SK-N-MC (cell line): ENCODE data around the gene TAF4B.
A peak's percentile ranks its signal among the peaks of the same experiment; 100 is the strongest.
"Not testable (repeated sequence)": the region's sequence is repeated elsewhere in the genome, so short reads cannot be mapped to it uniquely, and the experiment has no call there.

Source experiments
- DNase-seq: peaks from one replicate; pipeline ENCODE4 v3.0.0-alpha.2; 2011; ENCODE audit warnings: low read depth, low spot score
- H3K27ac ChIP-seq: fragments of 200-600 bp; sonication (generic); 2 replicates; pipeline ENCODE4 v1.5.1; 2016; ENCODE audit warnings: mixed run types
- H3K36me3 ChIP-seq: fragments of 200-600 bp; sonication (generic); 2 replicates; pipeline ENCODE4 v1.6.1; 2017; ENCODE audit warnings: antibody characterized with exemption, low read length, mixed read lengths; ENCODE audit not compliant: insufficient read depth
- H3K4me3 ChIP-seq: fragments of 200-600 bp; sonication (generic); 2 replicates; pipeline ENCODE4 v1.5.1; 2016
- H3K9ac ChIP-seq: fragments of 200-600 bp; sonication (generic); 2 replicates; pipeline ENCODE4 v1.8.0; 2017; ENCODE audit warnings: mixed run types, mixed read lengths; ENCODE audit not compliant: insufficient read length
- H3K9me3 ChIP-seq: fragments of 200-600 bp; sonication (generic); 2 replicates; pipeline ENCODE4 v1.6.1; 2017; ENCODE audit warnings: low read depth, mild to moderate bottlenecking, antibody characterized with exemption, low read length, moderate library complexity, mixed read lengths
- EZH2 ChIP-seq: fragments of 200-600 bp; sonication (generic); IDR thresholded peaks from one replicate; pipeline ENCODE4 v1.6.1; 2017; ENCODE audit warnings: antibody characterized with exemption
- FOXP2 ChIP-seq: optimal IDR thresholded peaks from 2 replicates; pipeline ENCODE3; 2011; ENCODE audit warnings: mild to moderate bottlenecking, moderate library complexity; ENCODE audit not compliant: insufficient read depth; ENCODE audit errors: extremely low read length, control extremely low read depth
- POLR2AphosphoS5 ChIP-seq: IDR thresholded peaks from 2 replicates; pipeline ENCODE4 v1.6.1; 2012; ENCODE audit warnings: mild to moderate bottlenecking, low read depth, low read length, borderline replicate concordance

Gene TAF4B

GRCh38 chr18:26290385-26290784 lies 64.1 kb downstream of the TAF4B start:
- Histone ChIP-seq H3K36me3 (peaks cover 10% of the 10 kb centered on the region; the same call in 1 of the 2 replicates), H3K9ac (no peak overlapping the region), H3K4me3 (no peak overlapping the region), H3K9me3 (no peaks in the 10 kb centered on the region), H3K27ac (no peak overlapping the region)
- no peak for DNase-seq
- TF ChIP-seq FOXP2 (no peak), POLR2AphosphoS5 (no peak), EZH2 (no peak)

GRCh38 chr18:26293982-26294381 lies 67.7 kb downstream of the TAF4B start:
- Histone ChIP-seq H3K4me3 (no peak overlapping the region), H3K9me3 (no peaks in the 10 kb centered on the region), H3K27ac (no peak overlapping the region), H3K9ac (no peak overlapping the region), H3K36me3 (no peaks in the 10 kb centered on the region)
- no peak for DNase-seq
- no peak for TF ChIP-seq POLR2AphosphoS5
- TF ChIP-seq FOXP2, result no peak
- no peak for TF ChIP-seq EZH2

- no peak for TF ChIP-seq EZH2
- TF ChIP-seq POLR2AphosphoS5, result no peak
- no peaks in the 10 kb centered on the region for H3K36me3 ChIP-seq
- no peak overlapping the region for H3K27ac ChIP-seq
- H3K4me3 ChIP-seq, result no peak overlapping the region
- no peak overlapping the region for H3K9ac ChIP-seq
- H3K9me3 ChIP-seq, result no peaks in the 10 kb centered on the region
- DNase-seq, result no peak
Observed at GRCh38 chr18:26298107-26298506, 71.9 kb downstream of the TAF4B start.

GRCh38 chr18:26301681-26302080 lies 75.4 kb downstream of the TAF4B start:
- Histone ChIP-seq H3K36me3 (no peaks in the 10 kb centered on the region), H3K4me3 (no peak overlapping the region), H3K27ac (no peak overlapping the region), H3K9ac (no peak overlapping the region), H3K9me3 (no peaks in the 10 kb centered on the region)
- no peak for DNase-seq
- TF ChIP-seq FOXP2 (no peak), POLR2AphosphoS5 (no peak), EZH2 (no peak)

GRCh38 chr18:26303222-26303621 lies 77.0 kb downstream of the TAF4B start:
- not testable (repeated sequence) for DNase-seq, H3K27ac ChIP-seq, H3K9ac ChIP-seq, H3K9me3 ChIP-seq, H3K36me3 ChIP-seq, H3K4me3 ChIP-seq

- H3K9ac ChIP-seq, result no peak overlapping the region
- no peak overlapping the region for H3K27ac ChIP-seq
- DNase-seq, result no peak
- H3K4me3 ChIP-seq, result no peak overlapping the region
- H3K36me3 ChIP-seq, result no peaks in the 10 kb centered on the region
- no peaks in the 10 kb centered on the region for H3K9me3 ChIP-seq
- TF ChIP-seq FOXP2, result no peak
- no peak for TF ChIP-seq POLR2AphosphoS5
- no peak for TF ChIP-seq EZH2
Observed at GRCh38 chr18:26304511-26304910, 78.3 kb downstream of the TAF4B start.

GRCh38 chr18:26307161-26307773 lies 81.0 kb downstream of the TAF4B start:
- H3K9ac ChIP-seq, result no peak overlapping the region
- no peak overlapping the region for H3K27ac ChIP-seq
- no peaks in the 10 kb centered on the region for H3K9me3 ChIP-seq
- TF ChIP-seq POLR2AphosphoS5 (no peak), FOXP2 (no peak)
- DNase-seq, result peak; percentile 70
- H3K36me3 ChIP-seq, result no peaks in the 10 kb centered on the region
- H3K4me3 ChIP-seq, result no peak overlapping the region

- Histone ChIP-seq H3K9me3 (no peaks in the 10 kb centered on the region), H3K4me3 (no peak overlapping the region), H3K9ac (no peak overlapping the region), H3K36me3 (no peaks in the 10 kb centered on the region), H3K27ac (no peak overlapping the region)
- TF ChIP-seq FOXP2 (no peak), POLR2AphosphoS5 (no peak), EZH2 (no peak)
- DNase-seq, result no peak
Observed at GRCh38 chr18:26309281-26309680, 83.0 kb downstream of the TAF4B start.

GRCh38 chr18:26312199-26312598 lies 86.0 kb downstream of the TAF4B start:
- TF ChIP-seq FOXP2 (no peak), EZH2 (no peak)
- Histone ChIP-seq H3K9me3 (no peaks in the 10 kb centered on the region), H3K9ac (no peak overlapping the region), H3K4me3 (no peak overlapping the region), H3K27ac (no peak overlapping the region), H3K36me3 (no peaks in the 10 kb centered on the region)
- no peak for DNase-seq

GRCh38 chr18:26317398-26317797 lies 91.2 kb downstream of the TAF4B start:
- Histone ChIP-seq H3K9ac (no peak overlapping the region), H3K9me3 (no peaks in the 10 kb centered on the region), H3K36me3 (no peaks in the 10 kb centered on the region), H3K4me3 (no peak overlapping the region), H3K27ac (no peak overlapping the region)
- no peak for DNase-seq
- TF ChIP-seq FOXP2, result no peak
- no peak for TF ChIP-seq POLR2AphosphoS5
- TF ChIP-seq EZH2, result no peak
